GM19035 (cell line): ENCODE measurements around the gene INPP5A.

Experiments used
- ATAC-seq: cut with Tn5 transposase; IDR thresholded peaks from one replicate; pipeline ENCODE4 v1.9.1; 2021; ENCODE audit not compliant: unreplicated experiment

Gene INPP5A

GRCh38 chr10:132534391-132535064 lies 3.1 kb upstream of the INPP5A start:
- ATAC-seq: no peak

GRCh38 chr10:132535065-132535651 lies 2.4 kb upstream of the INPP5A start:
- no peak for ATAC-seq

GRCh38 chr10:132536241-132536876 lies 1.2 kb upstream of the INPP5A start:
- ATAC-seq: no peak

- peak; percentile 88 for ATAC-seq
Observed at GRCh38 chr10:132536877-132537683, 507 bp upstream of the INPP5A start.

- ATAC-seq: no peak
Observed at GRCh38 chr10:132538031-132538789, 623 bp downstream of the INPP5A start.

- no peak for ATAC-seq
Observed at GRCh38 chr10:132538790-132539421, 1.3 kb downstream of the INPP5A start.

GRCh38 chr10:132539431-132539839 lies 1.8 kb downstream of the INPP5A start:
- ATAC-seq: no peak

GRCh38 chr10:132539894-132540293 lies 2.3 kb downstream of the INPP5A start:
- ATAC-seq: no peak

- ATAC-seq: no peak
Observed at GRCh38 chr10:132540456-132540855, 2.9 kb downstream of the INPP5A start.

- ATAC-seq: no peak
Observed at GRCh38 chr10:132541129-132541528, 3.5 kb downstream of the INPP5A start.

- no peak for ATAC-seq
Observed at GRCh38 chr10:132541601-132542011, 4.0 kb downstream of the INPP5A start.

- ATAC-seq: no peak
Observed at GRCh38 chr10:132542086-132542775, 4.6 kb downstream of the INPP5A start.

GRCh38 chr10:132542819-132543218 lies 5.2 kb downstream of the INPP5A start:
- no peak for ATAC-seq

GRCh38 chr10:132543916-132544743 lies 6.5 kb downstream of the INPP5A start:
- no peak for ATAC-seq

- ATAC-seq: no peak
Observed at GRCh38 chr10:132544744-132545658, 7.4 kb downstream of the INPP5A start.

- no peak for ATAC-seq
Observed at GRCh38 chr10:132545659-132546367, 8.2 kb downstream of the INPP5A start.
